ENCODE results near the gene CDH23.

- TF ChIP-seq EZH2 (IDR thresholded peaks at IDR 0.05; ENCODE audit: borderline replicate concordance, low read length) (no peak), CTCF (conservative IDR thresholded peaks at IDR 0.05 in 1 of 2, IDR thresholded peaks at IDR 0.05 in 1 of 2; ENCODE audit: extremely low read depth in 1 of 2, insufficient read depth in 1 of 2, low read depth in 1 of 2, low read length in 2 of 2) (no peak)
These were observed 245.3 kb downstream of the CDH23 start for GRCh38 chr10:71641986-71642385.
